ENCODE measurements around the gene CEACAM19.

- TF ChIP-seq, protein P1, sequence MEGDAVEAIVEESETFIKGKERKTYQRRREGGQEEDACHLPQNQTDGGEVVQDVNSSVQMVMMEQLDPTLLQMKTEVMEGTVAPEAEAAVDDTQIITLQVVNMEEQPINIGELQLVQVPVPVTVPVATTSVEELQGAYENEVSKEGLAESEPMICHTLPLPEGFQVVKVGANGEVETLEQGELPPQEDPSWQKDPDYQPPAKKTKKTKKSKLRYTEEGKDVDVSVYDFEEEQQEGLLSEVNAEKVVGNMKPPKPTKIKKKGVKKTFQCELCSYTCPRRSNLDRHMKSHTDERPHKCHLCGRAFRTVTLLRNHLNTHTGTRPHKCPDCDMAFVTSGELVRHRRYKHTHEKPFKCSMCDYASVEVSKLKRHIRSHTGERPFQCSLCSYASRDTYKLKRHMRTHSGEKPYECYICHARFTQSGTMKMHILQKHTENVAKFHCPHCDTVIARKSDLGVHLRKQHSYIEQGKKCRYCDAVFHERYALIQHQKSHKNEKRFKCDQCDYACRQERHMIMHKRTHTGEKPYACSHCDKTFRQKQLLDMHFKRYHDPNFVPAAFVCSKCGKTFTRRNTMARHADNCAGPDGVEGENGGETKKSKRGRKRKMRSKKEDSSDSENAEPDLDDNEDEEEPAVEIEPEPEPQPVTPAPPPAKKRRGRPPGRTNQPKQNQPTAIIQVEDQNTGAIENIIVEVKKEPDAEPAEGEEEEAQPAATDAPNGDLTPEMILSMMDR (conservative IDR thresholded peaks at IDR 0.05; ENCODE audit: low read depth, low read length) = no peak
- TF ChIP-seq, protein P2, sequence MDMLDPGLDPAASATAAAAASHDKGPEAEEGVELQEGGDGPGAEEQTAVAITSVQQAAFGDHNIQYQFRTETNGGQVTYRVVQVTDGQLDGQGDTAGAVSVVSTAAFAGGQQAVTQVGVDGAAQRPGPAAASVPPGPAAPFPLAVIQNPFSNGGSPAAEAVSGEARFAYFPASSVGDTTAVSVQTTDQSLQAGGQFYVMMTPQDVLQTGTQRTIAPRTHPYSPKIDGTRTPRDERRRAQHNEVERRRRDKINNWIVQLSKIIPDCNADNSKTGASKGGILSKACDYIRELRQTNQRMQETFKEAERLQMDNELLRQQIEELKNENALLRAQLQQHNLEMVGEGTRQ (IDR thresholded peaks at IDR 0.05; ENCODE audit: low read depth, low read length) = no peak
- TF ChIP-seq RCOR1 (IDR thresholded peaks at IDR 0.05; ENCODE audit: insufficient replicate concordance, low read length) (no peak), MAZ (IDR thresholded peaks at IDR 0.05; ENCODE audit: borderline replicate concordance, low read depth, low read length) (no peak), RFX5 (IDR thresholded peaks at IDR 0.05; ENCODE audit: low read depth, low read length) (no peak)
These were observed 25.2 kb upstream of the CEACAM19 start for GRCh38 chr19:44646049-44646416.

Data from IMR-90 (cell line).